GM23338 (cell line): ENCODE measurements around the gene HS1BP3.

ENCODE experiments used
- CREB1 ChIP-seq: fragments of 250-450 bp; sonication (Bioruptor Pico); IDR thresholded peaks from 2 replicates; pipeline ENCODE4 v1.5.0; 2020; ENCODE audit warnings: low read depth, mild to moderate bottlenecking, moderate library complexity
- CTCF ChIP-seq, 2 experiments: fragments of 200-600 bp in 1 of 2; sonication (generic) in 1 of 2; conservative IDR thresholded peaks; 2 replicates each; pipeline versions ENCODE4 v1.5.1 to v1.6.1; 2016 to 2017; ENCODE audit warnings: antibody characterized with exemption in 2 of 2, low read depth in 2 of 2, mild to moderate bottlenecking in 2 of 2, moderate library complexity in 1 of 2
- EZH2 ChIP-seq: fragments of 200-600 bp; sonication (generic); IDR thresholded peaks from one replicate; pipeline ENCODE4 v1.8.0; 2017; ENCODE audit warnings: antibody characterized with exemption, mild to moderate bottlenecking, low read depth; ENCODE audit not compliant: unreplicated experiment
- EZH2phosphoT487 ChIP-seq: fragments of 200-600 bp; sonication (generic); IDR thresholded peaks from one replicate; pipeline ENCODE4 v1.8.1; 2018; ENCODE audit warnings: antibody characterized with exemption; ENCODE audit not compliant: unreplicated experiment
- JUNB ChIP-seq: IDR thresholded peaks from one replicate; pipeline ENCODE4 v1.6.1; 2016; ENCODE audit warnings: antibody characterized with exemption; ENCODE audit not compliant: unreplicated experiment
- NANOG ChIP-seq: IDR thresholded peaks from 2 replicates; pipeline ENCODE4 v1.6.1; 2016; ENCODE audit warnings: antibody characterized with exemption, borderline replicate concordance
- POLR2AphosphoS5 ChIP-seq: IDR thresholded peaks from 2 replicates; pipeline ENCODE4 v1.6.1; 2016; ENCODE audit warnings: antibody characterized with exemption, low read depth
- REST ChIP-seq: IDR thresholded peaks from one replicate; pipeline ENCODE4 v1.6.1; 2018; ENCODE audit warnings: antibody characterized with exemption; ENCODE audit not compliant: unreplicated experiment
- STAT1 ChIP-seq: IDR thresholded peaks from one replicate; pipeline ENCODE4 v1.6.1; 2016; ENCODE audit warnings: antibody characterized with exemption; ENCODE audit not compliant: unreplicated experiment
- ZNF331 ChIP-seq: fragments of 250-450 bp; sonication (Bioruptor Pico); IDR thresholded peaks from 2 replicates; pipeline ENCODE4 v1.5.0; 2020; ENCODE audit warnings: low read depth, mild to moderate bottlenecking, moderate library complexity

GRCh38 chr2:20676353-20677215, 25.7 kb upstream of the HS1BP3 start:
- TF ChIP-seq CTCF (conservative IDR thresholded peaks at IDR 0.05; ENCODE audit: low read depth in 2 of 2) (peak; percentile 25 to 60), EZH2 (no peak), REST (no peak), POLR2AphosphoS5 (no peak), NANOG (no peak), ZNF331 (CRISPR knock-in tag) (no peak), STAT1 (no peak), EZH2phosphoT487 (no peak), CREB1 (no peak), JUNB (no peak)
